GM21825 (cell line): ENCODE measurements around the gene MYO5C.
A peak's percentile ranks its signal among the peaks of the same experiment; 100 is the strongest.
"Not testable (repeated sequence)": the region's sequence is repeated elsewhere in the genome, so short reads cannot be mapped to it uniquely, and the experiment has no call there.

Experiments
- ATAC-seq: cut with Tn5 transposase; IDR thresholded peaks from one replicate; pipeline ENCODE4 v1.9.1; 2021; ENCODE audit warnings: mild to moderate bottlenecking, moderate library complexity; ENCODE audit not compliant: unreplicated experiment

The MYO5C gene

GRCh38 chr15:52180851-52181450 is 114.7 kb downstream of the MYO5C start:
- ATAC-seq: no peak

- ATAC-seq: peak; percentile 27
Measured at GRCh38 chr15:52180196-52180835, 115.3 kb downstream of the MYO5C start.

- ATAC-seq: peak; percentile 76
Measured at GRCh38 chr15:52179278-52180195, 116.1 kb downstream of the MYO5C start.

- no peak for ATAC-seq
Measured at GRCh38 chr15:52178765-52179164, 116.8 kb downstream of the MYO5C start.

- no peak for ATAC-seq
Measured at GRCh38 chr15:52172869-52173268, 122.7 kb downstream of the MYO5C start.

- ATAC-seq: no peak
Measured at GRCh38 chr15:52171807-52172206, 123.8 kb downstream of the MYO5C start.

GRCh38 chr15:52171386-52171785 is 124.2 kb downstream of the MYO5C start:
- ATAC-seq: no peak

GRCh38 chr15:52170199-52170598 is 125.4 kb downstream of the MYO5C start:
- not testable (repeated sequence) for ATAC-seq

- ATAC-seq: not testable (repeated sequence)
Measured at GRCh38 chr15:52165494-52166131, 130.0 kb downstream of the MYO5C start.

GRCh38 chr15:52164631-52165265 is 130.9 kb downstream of the MYO5C start:
- no peak for ATAC-seq

GRCh38 chr15:52163321-52164190 is 132.0 kb downstream of the MYO5C start:
- no peak for ATAC-seq

GRCh38 chr15:52162876-52163275 is 132.7 kb downstream of the MYO5C start:
- ATAC-seq: no peak

GRCh38 chr15:52162260-52162659 is 133.3 kb downstream of the MYO5C start:
- no peak for ATAC-seq

GRCh38 chr15:52161406-52161966 is 134.1 kb downstream of the MYO5C start:
- ATAC-seq: no peak

GRCh38 chr15:52159645-52160044 is 136.0 kb downstream of the MYO5C start:
- ATAC-seq: no peak

- ATAC-seq: no peak
Measured at GRCh38 chr15:52158084-52158765, 137.4 kb downstream of the MYO5C start.

- no peak for ATAC-seq
Measured at GRCh38 chr15:52155878-52156277, 139.7 kb downstream of the MYO5C start.

- no peak for ATAC-seq
Measured at GRCh38 chr15:52154896-52155865, 140.4 kb downstream of the MYO5C start.
